Measurements from ENCODE around the gene WWOX. TPM values are rescaled to one million over a fixed set of nuclear protein-coding genes. Genes with fewer than 3 reads are reported as not detected.

The WWOX gene
- total and polyA plus RNA-seq, 2 donors (not counting 3 experiments of a cell fraction or from before 2014, with no cell fraction given), result 6.2 to 12.5 TPM

DNA sequence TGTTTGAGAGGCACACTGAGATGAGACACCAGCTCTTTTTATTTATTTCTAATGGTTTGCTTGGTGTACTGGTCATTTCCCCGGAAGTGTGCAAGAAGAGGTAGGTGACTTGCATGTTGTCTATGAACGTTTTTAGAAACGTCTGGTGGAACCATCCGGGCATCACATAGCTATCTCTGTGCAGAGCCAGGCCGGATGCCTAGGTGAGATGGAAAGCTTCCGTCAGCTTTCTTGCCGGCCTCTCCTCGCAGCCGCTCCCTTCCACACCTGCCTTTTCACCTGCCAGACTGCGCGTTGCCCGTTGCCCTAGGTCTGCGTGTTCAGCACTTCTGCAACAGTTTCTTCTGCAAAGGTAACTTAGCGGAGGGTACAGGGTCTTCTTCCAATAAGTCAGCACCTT is 416.0 kb downstream of the WWOX start:
- no peak overlapping the region for H2AFZ ChIP-seq (ENCODE audit: low read depth, low read length)
- no peak for DNase-seq (ENCODE audit: low read depth, low spot score)
- H3K4me3 ChIP-seq (replicated peaks in 1 of 3; ENCODE audit: insufficient read depth in 1 of 3, low read depth in 1 of 3, low read length in 3 of 3), result no peak overlapping the region
- no peak overlapping the region for H3K4me2 ChIP-seq (ENCODE audit: insufficient read depth, low read length)
- FAIRE-seq, result no peak
- POLR2A ChIA-PET, result no interaction called here
- H3K4me1 ChIP-seq (ENCODE audit: control insufficient read depth, extremely low read depth, insufficient read depth, low read length), result no peaks in the 10 kb centered on the region
- no TSS peak for BruUV-seq (replicated peaks)
- intact Hi-C loops (cut with micrococcal nuclease), result no loop called here
- no peak overlapping the region for H3K27ac ChIP-seq (ENCODE audit: insufficient read depth, low read depth, low read length)
- no peaks in the 10 kb centered on the region for H3K9me3 ChIP-seq (replicated peaks; ENCODE audit: control insufficient read depth, insufficient read depth, low read length)
- no peaks in the 10 kb centered on the region for H3K9me1 ChIP-seq (replicated peaks; ENCODE audit: control insufficient read depth, extremely low read depth, insufficient read depth, low read length)
- no peaks in the 10 kb centered on the region for H4K20me1 ChIP-seq (replicated peaks; ENCODE audit: control insufficient read depth, extremely low read depth, insufficient read depth, low read length)
- no peaks in the 10 kb centered on the region for H3K27me3 ChIP-seq (ENCODE audit: control insufficient read depth in 2 of 2, insufficient read depth in 2 of 2, low read length in 2 of 2)
- H3K79me2 ChIP-seq (ENCODE audit: control insufficient read depth, insufficient read depth, low read length), result no peaks in the 10 kb centered on the region
- H3K9ac ChIP-seq (replicated peaks; ENCODE audit: extremely low read depth, insufficient read depth, low read length), result no peak overlapping the region
- dilution Hi-C loops (cut with MboI; ENCODE audit: extremely low pct_ligation_motif_present, low sequenced_read_pairs), result no loop called here
- CTCF ChIA-PET, result no interaction called here
- H3K36me3 ChIP-seq (ENCODE audit: control insufficient read depth in 2 of 2, extremely low read depth in 1 of 2, insufficient read depth in 2 of 2, low read length in 2 of 2), result no peaks in the 10 kb centered on the region
- no peak for TF ChIP-seq POLR2AphosphoS5 (IDR thresholded peaks at IDR 0.05; ENCODE audit: insufficient read depth, low read depth, low read length)

DNA sequence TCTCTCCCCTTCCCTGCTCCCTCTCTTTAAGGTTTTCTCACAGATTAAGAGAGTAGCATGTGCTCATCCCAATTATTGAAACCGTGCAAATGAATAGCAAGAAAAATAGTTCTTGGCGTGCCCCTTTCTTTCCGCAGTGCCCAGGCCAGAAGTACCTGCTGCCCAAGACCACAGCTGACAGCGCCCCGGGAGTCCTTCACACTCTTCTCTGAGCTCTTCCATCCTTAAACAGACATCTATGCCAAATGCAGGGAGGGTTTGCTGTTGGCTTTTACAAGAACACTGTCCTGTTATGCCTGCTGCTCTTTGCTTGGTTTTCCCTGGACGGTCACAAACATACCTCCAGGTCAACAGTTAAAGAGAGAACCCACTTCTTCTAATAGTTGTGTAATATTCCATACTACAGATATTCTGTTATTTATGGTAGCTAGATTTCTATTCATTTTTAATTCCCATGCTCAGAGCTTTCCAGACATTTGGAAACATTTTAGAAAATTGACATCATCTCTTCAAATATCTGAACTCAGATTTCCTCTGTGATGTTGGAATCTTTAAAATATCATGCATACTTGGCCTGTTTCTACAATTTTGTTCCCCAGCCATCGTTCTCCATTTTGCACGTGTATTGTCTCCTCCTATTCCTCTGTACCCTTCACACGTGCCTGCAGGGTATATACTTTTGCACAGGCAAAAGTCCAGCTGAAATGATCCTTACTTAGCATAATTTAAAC is 416.7 kb downstream of the WWOX start:
- H3K36me3 ChIP-seq (ENCODE audit: control insufficient read depth in 2 of 2, extremely low read depth in 1 of 2, insufficient read depth in 2 of 2, low read length in 2 of 2), result no peaks in the 10 kb centered on the region
- no peak overlapping the region for H3K27ac ChIP-seq (ENCODE audit: insufficient read depth, low read depth, low read length)
- H3K9ac ChIP-seq (replicated peaks; ENCODE audit: extremely low read depth, insufficient read depth, low read length), result no peak overlapping the region
- H3K9me1 ChIP-seq (replicated peaks; ENCODE audit: control insufficient read depth, extremely low read depth, insufficient read depth, low read length), result no peaks in the 10 kb centered on the region
- H2AFZ ChIP-seq (ENCODE audit: low read depth, low read length), result no peak overlapping the region
- FAIRE-seq (no peak), DNase-seq (ENCODE audit: low read depth, low spot score) (no peak)
- POLR2A ChIA-PET, result no interaction called here
- H3K4me3 ChIP-seq (replicated peaks in 1 of 3; ENCODE audit: insufficient read depth in 1 of 3, low read depth in 1 of 3, low read length in 3 of 3), result no peak overlapping the region
- CTCF ChIA-PET, result no interaction called here
- dilution Hi-C loops (cut with MboI; ENCODE audit: extremely low pct_ligation_motif_present, low sequenced_read_pairs), result no loop called here
- no peaks in the 10 kb centered on the region for H3K79me2 ChIP-seq (ENCODE audit: control insufficient read depth, insufficient read depth, low read length)
- no peak overlapping the region for H3K4me2 ChIP-seq (ENCODE audit: insufficient read depth, low read length)
- no peaks in the 10 kb centered on the region for H3K4me1 ChIP-seq (ENCODE audit: control insufficient read depth, extremely low read depth, insufficient read depth, low read length)
- no peaks in the 10 kb centered on the region for H3K9me3 ChIP-seq (replicated peaks; ENCODE audit: control insufficient read depth, insufficient read depth, low read length)
- no TSS peak for BruUV-seq (replicated peaks)
- H3K27me3 ChIP-seq (ENCODE audit: control insufficient read depth in 2 of 2, insufficient read depth in 2 of 2, low read length in 2 of 2), result no peaks in the 10 kb centered on the region
- intact Hi-C loops (cut with micrococcal nuclease), result no loop called here
- no peaks in the 10 kb centered on the region for H4K20me1 ChIP-seq (replicated peaks; ENCODE audit: control insufficient read depth, extremely low read depth, insufficient read depth, low read length)
- TF ChIP-seq GATA2 (IDR thresholded peaks at IDR 0.05; ENCODE audit: insufficient read depth, insufficient read length, low read depth, low read length) (no peak), FOS (IDR thresholded peaks at IDR 0.05; ENCODE audit: borderline replicate concordance, insufficient read depth, low read length) (no peak), POLR2A (IDR thresholded peaks at IDR 0.05; ENCODE audit: low read depth, low read length) (no peak), JUN (IDR thresholded peaks at IDR 0.05; ENCODE audit: borderline replicate concordance, insufficient read depth, insufficient read length, low read depth) (no peak), MYC (IDR thresholded peaks at IDR 0.05; ENCODE audit: low read depth, low read length) (no peak), POLR2AphosphoS5 (IDR thresholded peaks at IDR 0.05; ENCODE audit: insufficient read depth, low read depth, low read length) (no peak), EZH2 (IDR thresholded peaks at IDR 0.05; ENCODE audit: borderline replicate concordance, low read depth, low read length, severe bottlenecking) (no peak)
- TF ChIP-seq, protein P1, sequence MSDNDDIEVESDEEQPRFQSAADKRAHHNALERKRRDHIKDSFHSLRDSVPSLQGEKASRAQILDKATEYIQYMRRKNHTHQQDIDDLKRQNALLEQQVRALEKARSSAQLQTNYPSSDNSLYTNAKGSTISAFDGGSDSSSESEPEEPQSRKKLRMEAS (IDR thresholded peaks at IDR 0.05; ENCODE audit: insufficient read depth, insufficient read length), result no peak
- TF ChIP-seq, protein P2, sequence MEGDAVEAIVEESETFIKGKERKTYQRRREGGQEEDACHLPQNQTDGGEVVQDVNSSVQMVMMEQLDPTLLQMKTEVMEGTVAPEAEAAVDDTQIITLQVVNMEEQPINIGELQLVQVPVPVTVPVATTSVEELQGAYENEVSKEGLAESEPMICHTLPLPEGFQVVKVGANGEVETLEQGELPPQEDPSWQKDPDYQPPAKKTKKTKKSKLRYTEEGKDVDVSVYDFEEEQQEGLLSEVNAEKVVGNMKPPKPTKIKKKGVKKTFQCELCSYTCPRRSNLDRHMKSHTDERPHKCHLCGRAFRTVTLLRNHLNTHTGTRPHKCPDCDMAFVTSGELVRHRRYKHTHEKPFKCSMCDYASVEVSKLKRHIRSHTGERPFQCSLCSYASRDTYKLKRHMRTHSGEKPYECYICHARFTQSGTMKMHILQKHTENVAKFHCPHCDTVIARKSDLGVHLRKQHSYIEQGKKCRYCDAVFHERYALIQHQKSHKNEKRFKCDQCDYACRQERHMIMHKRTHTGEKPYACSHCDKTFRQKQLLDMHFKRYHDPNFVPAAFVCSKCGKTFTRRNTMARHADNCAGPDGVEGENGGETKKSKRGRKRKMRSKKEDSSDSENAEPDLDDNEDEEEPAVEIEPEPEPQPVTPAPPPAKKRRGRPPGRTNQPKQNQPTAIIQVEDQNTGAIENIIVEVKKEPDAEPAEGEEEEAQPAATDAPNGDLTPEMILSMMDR (IDR thresholded peaks at IDR 0.05; ENCODE audit: extremely low read depth in 1 of 2, insufficient read depth in 1 of 2, low read depth in 1 of 2, low read length in 2 of 2), result no peak
